HTERT RPE-1 (cell line): ENCODE results near the gene ARAP2.

ENCODE experiments used
- in situ Hi-C: fragments of 300-500 bp; cut with MboI; formaldehyde crosslinking; loops from 4 replicates; pipeline ENCODE4 v1.14.3; 2020; ENCODE audit warnings: low sequenced_read_pairs

The ARAP2 gene

DNA sequence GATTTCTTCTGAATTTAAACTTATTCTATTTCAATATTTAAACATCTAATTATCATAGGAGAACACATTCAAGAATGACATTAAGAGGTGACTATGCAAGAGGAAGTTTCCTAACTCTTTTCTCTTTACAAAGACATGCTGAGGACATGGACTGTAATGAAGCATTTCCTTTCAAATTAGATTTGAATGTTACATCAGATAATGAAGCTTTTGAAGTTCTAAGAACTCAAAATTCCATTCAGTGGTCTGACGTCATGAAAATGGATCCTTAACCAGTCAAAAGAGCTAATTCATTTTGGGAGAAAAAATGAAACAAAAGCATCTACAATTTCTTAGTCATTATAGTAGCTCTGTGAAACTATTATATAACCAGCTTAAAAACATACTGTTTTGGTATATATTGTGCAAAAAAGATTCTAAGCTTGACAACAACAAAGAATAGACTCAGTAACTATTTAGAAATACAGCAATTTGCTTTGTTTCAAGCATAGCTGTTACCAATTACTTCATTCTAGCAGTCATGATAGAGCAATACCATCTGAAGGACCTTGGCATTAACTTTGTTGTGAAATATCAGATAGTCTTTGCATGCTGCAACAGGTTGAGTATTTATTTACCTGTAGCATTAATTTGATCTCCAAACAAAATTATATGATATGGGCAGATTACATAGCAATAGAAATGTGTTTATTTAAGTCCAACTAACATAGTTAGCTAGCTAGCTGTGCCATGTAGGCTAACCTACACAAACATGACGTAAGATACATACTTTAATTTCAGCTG is 23.4 kb upstream of the ARAP2 start:
- in situ Hi-C loops = no loop called here

DNA sequence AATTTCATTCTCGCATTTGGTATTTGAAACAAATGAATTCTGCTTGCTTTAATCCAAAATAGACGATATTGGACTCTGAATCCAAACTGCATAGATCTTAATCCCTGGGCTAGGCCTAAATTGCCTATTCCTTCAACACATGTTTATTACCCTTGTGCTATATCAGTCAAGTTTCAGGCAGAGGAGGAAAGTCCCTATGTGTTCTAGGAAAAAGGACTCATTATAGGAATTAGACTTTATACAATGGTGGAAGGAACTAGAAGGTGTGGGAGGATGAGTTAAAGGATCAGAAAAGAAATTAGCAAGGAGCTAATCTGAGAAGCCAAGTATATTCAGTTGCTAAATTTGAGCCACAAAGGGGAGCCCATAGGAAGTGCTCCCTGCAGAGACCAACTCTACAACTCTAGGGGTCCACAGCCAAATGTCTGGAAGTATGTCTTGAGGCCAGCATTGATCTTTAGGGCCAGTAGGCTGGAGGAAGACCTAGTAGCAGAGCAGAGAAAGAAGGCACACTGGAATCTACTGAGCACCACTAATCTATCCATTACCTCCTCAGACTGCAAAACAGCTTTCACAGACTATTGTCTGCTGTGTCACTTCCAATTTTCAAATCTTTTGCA is 20.0 kb upstream of the ARAP2 start:
- in situ Hi-C loops = no loop called here

DNA sequence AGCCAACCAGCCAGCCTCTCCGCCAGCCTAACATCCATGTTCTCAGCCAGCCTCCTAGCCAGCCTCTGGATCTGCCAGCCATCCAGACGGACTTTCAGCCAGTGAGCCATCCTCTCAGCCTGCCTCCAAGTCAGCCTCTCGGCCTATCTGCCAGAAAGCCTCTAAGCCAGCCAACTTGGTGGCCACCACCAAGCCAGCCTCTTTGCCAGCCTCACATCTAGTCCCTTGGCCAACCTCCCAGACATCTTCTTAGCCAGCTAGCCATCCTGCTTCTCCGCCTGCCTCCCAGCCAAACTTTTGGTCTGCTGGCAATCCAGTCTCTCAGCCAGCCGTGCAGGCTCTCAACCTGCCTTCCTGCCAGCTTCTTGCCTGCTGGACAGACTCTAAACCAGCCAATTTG is 16.4 kb upstream of the ARAP2 start:
- in situ Hi-C loops = no loop called here

- in situ Hi-C loops = no loop called here
These were observed 12.1 kb upstream of the ARAP2 start for GRCh38 chr4:36256398-36256891.

DNA sequence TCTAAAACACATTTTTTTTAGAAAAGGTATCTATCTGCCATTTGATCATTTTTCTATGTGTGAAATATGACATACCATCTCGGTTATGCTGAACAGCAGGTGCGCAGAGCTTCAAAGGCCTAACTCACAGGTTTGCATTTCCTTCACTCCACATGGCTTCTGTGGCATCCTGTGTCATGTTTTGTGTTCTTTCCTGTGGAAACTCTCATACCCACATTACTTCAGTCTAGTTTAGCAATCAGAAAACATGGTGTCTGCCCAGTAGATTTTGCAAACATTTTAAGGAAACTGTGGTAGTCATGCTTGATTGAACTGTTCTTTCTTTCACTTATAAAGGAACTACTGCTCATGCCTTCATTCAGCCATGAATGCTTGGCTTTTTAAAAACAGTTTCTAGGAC is 11.3 kb upstream of the ARAP2 start:
- in situ Hi-C loops = no loop called here

DNA sequence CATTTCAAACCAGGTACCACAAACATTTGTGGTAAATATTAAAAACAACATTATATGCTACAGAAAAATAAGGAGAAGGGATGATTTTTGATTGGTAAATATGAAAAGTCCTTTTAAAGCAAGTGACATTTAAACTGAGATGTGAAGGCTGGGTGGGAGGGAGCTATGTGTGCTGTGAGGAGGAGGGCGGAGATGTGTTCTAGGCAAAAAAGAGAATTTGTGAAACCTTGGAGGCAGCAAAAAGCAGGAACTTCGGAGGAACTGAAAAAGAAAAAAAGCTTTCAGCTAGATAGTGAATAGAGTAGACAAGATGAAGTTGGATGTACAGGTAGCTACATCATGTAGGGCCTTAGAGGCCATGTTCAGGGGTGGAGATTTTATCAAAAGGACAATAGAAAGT is 10.1 kb upstream of the ARAP2 start:
- in situ Hi-C loops = no loop called here

GRCh38 chr4:36251983-36252382 is 7.7 kb upstream of the ARAP2 start:
- in situ Hi-C loops = no loop called here

DNA sequence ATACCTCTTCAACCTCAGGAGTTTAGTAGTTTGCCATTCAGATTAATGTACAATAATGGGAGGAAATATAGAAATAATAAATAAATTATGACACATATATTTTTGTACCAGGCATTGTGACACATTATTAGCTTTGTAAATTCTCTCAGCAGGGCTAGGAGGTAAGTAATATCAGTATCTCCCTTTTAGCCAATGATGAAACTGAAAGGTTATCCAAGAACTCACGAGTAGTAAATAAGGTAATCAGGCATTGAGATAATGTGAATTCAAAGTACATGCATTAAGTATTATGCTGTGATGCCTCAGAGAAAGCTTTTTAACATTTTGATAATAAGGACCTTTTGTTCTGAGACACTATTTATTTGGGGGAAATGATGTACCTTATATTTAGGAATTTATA is 5.3 kb upstream of the ARAP2 start:
- in situ Hi-C loops = no loop called here

DNA sequence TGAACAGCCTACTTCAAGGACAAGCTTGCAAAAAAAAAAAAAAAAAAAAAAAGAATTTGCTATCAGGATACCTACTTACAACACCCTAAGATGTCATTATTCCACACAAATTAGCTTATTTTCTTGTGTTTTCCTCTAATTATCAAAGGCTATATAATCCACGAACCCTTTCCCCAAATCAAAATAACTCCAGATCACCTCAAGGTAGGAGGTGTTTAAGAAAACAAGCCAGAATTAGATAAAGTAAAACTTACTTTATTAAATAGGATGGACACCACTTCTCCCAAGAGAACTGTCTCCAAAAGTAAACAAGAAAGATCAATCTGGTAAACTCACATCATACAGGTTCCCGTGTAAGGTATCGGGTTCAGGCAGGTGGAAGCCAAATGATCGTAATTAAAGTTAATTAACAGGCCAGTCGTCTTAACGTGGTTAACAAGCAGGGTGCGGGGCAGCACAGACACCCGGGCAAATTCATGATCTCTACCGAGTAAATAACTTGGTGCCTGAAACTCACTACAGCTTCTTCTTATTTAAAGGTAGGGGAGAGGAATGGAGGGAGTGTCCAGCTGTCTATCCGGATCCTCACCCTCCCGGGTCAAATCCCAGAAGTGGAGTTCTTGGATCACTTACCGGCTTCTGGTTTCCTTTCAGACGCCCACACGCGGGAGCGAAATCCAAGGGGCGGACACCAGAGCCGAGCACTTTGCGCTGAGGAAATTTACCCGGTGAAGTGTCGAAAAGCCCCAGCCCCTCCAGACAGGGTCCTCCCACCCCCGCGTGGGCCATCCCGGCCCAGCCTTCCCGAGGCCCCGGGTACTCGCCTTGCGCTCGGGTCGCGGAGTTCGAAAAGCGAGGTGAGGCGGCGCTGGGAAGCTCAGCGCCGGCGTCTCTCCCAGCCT is 708 bp downstream of the ARAP2 start:
- in situ Hi-C loops = no loop called here

DNA sequence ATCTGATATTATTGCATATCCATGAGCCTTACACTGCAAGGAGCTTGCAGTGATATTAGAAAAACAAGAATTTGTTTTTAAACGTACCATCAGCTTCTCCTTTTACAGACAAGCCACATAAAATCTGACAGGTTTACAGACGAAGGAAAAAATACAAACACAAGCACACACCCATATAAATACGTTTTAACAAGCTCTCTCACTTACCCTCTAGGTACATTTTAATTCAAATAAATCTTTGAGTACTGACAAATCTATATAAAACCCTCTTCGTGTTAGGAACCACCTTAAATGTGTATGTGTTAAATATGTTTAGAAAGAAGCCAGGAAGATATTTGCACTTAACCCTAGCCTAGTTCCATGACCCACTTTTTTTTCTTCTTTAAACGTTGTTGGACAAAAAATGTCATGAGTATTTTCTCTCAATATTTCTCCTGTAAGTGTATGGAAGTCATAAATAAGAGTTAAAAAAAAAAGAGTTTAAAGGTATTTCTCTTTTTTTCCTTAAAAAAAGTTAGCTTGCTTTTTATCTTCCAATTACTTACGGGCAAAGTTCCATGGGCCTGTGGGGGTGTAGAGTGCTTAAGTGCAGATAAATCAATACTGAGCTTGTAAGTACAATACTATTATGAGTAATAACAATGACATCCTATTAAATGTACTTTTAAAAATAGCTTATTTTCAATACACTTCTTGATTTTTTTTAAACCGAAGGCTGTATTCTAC is 1.5 kb downstream of the ARAP2 start:
- in situ Hi-C loops = no loop called here

DNA sequence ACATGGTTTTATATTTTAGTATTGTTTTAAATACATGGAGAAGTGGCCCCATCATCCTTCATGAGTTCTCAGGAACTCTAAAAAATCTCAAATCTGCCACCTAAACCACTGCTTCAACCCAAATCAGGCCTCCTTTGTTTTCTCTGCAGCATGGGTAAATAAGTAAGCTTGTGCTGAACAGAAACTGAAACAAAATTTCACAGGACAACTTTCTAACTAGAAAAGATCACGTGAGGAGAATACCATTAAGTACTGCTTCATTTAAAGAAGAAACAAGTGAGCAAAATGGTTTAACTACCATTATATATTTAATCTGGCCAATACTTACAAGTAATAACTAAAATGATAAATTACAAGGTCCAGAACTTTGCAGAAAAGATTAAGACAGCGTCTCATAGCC is 2.5 kb downstream of the ARAP2 start:
- in situ Hi-C loops = no loop called here

- in situ Hi-C loops = no loop called here
These were observed 6.7 kb downstream of the ARAP2 start for GRCh38 chr4:36237366-36238313.

DNA sequence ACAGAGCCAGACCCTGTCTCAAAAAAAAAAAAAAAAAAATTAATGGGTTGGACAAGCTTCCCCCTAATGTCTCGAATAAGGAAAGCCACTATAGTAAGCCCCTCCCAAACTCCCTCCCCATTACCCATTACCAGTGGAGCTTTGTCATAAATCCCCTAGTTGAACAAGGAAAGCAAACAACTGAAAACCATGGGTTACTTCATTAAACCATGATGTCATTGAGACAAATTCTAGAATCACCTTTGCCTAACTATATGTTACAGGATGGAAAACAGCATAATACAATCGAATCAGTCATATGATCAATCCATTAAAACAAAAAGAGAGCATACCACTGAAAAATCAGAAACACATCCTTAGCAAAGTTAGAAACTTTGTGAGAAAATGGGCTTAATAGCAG is 8.2 kb downstream of the ARAP2 start:
- in situ Hi-C loops = no loop called here

- in situ Hi-C loops = no loop called here
These were observed 9.0 kb downstream of the ARAP2 start for GRCh38 chr4:36235306-36235705.

- in situ Hi-C loops = no loop called here
These were observed 10.6 kb downstream of the ARAP2 start for GRCh38 chr4:36233567-36234266.

GRCh38 chr4:36230534-36230933 is 13.8 kb downstream of the ARAP2 start:
- in situ Hi-C loops = no loop called here

- in situ Hi-C loops = no loop called here
These were observed 16.4 kb downstream of the ARAP2 start for GRCh38 chr4:36227913-36228312.

GRCh38 chr4:36226430-36227227 is 17.7 kb downstream of the ARAP2 start:
- in situ Hi-C loops = no loop called here
